ENCODE data around the gene HOXB3.

The HOXB3 gene

GRCh38 chr17:48596735-48597527, 6.9 kb upstream of the HOXB3 start:
- DNase-seq, result no peak

GRCh38 chr17:48596000-48596734, 6.1 kb upstream of the HOXB3 start:
- DNase-seq, result peak; percentile 51

- DNase-seq, result no peak
Observed at GRCh38 chr17:48595278-48595999, 5.4 kb upstream of the HOXB3 start.

- no peak for DNase-seq
Observed at GRCh38 chr17:48594538-48595277, 4.7 kb upstream of the HOXB3 start.

GRCh38 chr17:48593840-48594537, 3.9 kb upstream of the HOXB3 start:
- peak; percentile 90 for DNase-seq

- peak; percentile 68 for DNase-seq
Observed at GRCh38 chr17:48593126-48593829, 3.2 kb upstream of the HOXB3 start, which contains the start of gene HOXB5. HOXB5 (minus strand) TSS chr17:48593779; CDS start chr17:48593682, 97 bp downstream.

GRCh38 chr17:48592577-48592976, 2.5 kb upstream of the HOXB3 start:
- DNase-seq, result peak; percentile 69

GRCh38 chr17:48592057-48592514, 2.0 kb upstream of the HOXB3 start:
- no peak for DNase-seq

GRCh38 chr17:48591255-48592056, 1.4 kb upstream of the HOXB3 start:
- DNase-seq, result no peak

GRCh38 chr17:48590607-48591161, 643 bp upstream of the HOXB3 start:
- no peak for DNase-seq

GRCh38 chr17:48589060-48589830, 796 bp downstream of the HOXB3 start:
- DNase-seq, result no peak

GRCh38 chr17:48588528-48588927, 1.5 kb downstream of the HOXB3 start:
- DNase-seq, result no peak

GRCh38 chr17:48588074-48588415, 2.0 kb downstream of the HOXB3 start:
- no peak for DNase-seq

- no peak for DNase-seq
Observed at GRCh38 chr17:48587276-48588073, 2.6 kb downstream of the HOXB3 start.

GRCh38 chr17:48586355-48587258, 3.4 kb downstream of the HOXB3 start:
- DNase-seq, result peak; percentile 46

GRCh38 chr17:48584223-48584741, 5.8 kb downstream of the HOXB3 start:
- DNase-seq, result no peak

GRCh38 chr17:48583708-48584222, 6.3 kb downstream of the HOXB3 start:
- DNase-seq, result no peak
